GM12878 (cell line): Measurements from ENCODE around the gene CD2.

ENCODE experiments used
- CHD1 ChIP-seq: IDR thresholded peaks from 2 replicates; pipeline ENCODE4 v1.6.1; 2012; ENCODE audit warnings: low read depth, low read length, improper control_type of control experiment
- CTCF ChIP-seq, 3 experiments: IDR thresholded peaks in 2 of 3; conservative IDR thresholded peaks in 1 of 3; 2 replicates each; pipeline ENCODE4 v1.5.1; 2011; ENCODE audit warnings: low read depth in 3 of 3, low read length in 3 of 3, mild to moderate bottlenecking in 3 of 3, control low read depth in 2 of 3, moderate library complexity in 2 of 3, inconsistent platforms in 1 of 3, mixed read lengths in 1 of 3; ENCODE audit not compliant: control insufficient read depth in 2 of 3, insufficient read depth in 1 of 3; ENCODE audit errors: extremely low read depth in 1 of 3
- EED ChIP-seq: sonication (generic); IDR thresholded peaks from 2 replicates; pipeline ENCODE4 v1.6.1; 2016; ENCODE audit warnings: antibody characterized with exemption, low read depth
- EP300 ChIP-seq, 2 experiments: fragments of 150-350 bp in 1 of 2; IDR thresholded peaks; 2 replicates each; pipeline ENCODE4 v1.6.1; 2011 to 2012; ENCODE audit warnings: low read depth in 2 of 2, low read length in 2 of 2, borderline replicate concordance in 1 of 2, improper control_type of control experiment in 1 of 2, inconsistent platforms in 1 of 2; ENCODE audit not compliant: control insufficient read depth in 1 of 2
- EZH2 ChIP-seq: IDR thresholded peaks from 2 replicates; pipeline ENCODE4 v1.6.1; 2012; ENCODE audit warnings: low read depth, mild to moderate bottlenecking, control low read depth, inconsistent platforms, low read length, borderline replicate concordance; ENCODE audit not compliant: control insufficient read depth
- HDAC2 ChIP-seq: fragments of 200-600 bp; sonication (generic); IDR thresholded peaks from 2 replicates; pipeline ENCODE4 v1.6.1; 2017
- MAX ChIP-seq: IDR thresholded peaks from 2 replicates; pipeline ENCODE4 v1.6.1; 2012; ENCODE audit warnings: low read depth, low read length, improper control_type of control experiment
- MYC ChIP-seq: IDR thresholded peaks from 2 replicates; pipeline ENCODE4 v1.6.1; 2011; ENCODE audit warnings: mild to moderate bottlenecking, low read length, moderate library complexity, inconsistent platforms; ENCODE audit not compliant: insufficient read depth, insufficient replicate concordance, insufficient read length, severe bottlenecking
- NBN ChIP-seq: fragments of 450-650 bp; IDR thresholded peaks from 2 replicates; pipeline ENCODE4 v1.6.1; 2016
- REST ChIP-seq: IDR thresholded peaks from 2 replicates; pipeline ENCODE4 v1.6.1; 2012; ENCODE audit warnings: mild to moderate bottlenecking, low read depth, low read length
- SIN3A ChIP-seq: IDR thresholded peaks from 2 replicates; pipeline ENCODE4 v1.6.1; 2012; ENCODE audit warnings: low read depth, low read length, improper control_type of control experiment
- SUZ12 ChIP-seq: fragments of 200-600 bp; sonication (generic); IDR thresholded peaks from one replicate; pipeline ENCODE4 v1.6.1; 2018; ENCODE audit warnings: antibody characterized with exemption, mild to moderate bottlenecking; ENCODE audit not compliant: unreplicated experiment
- USF2 ChIP-seq: IDR thresholded peaks from 2 replicates; pipeline ENCODE4 v1.6.1; 2011; ENCODE audit warnings: low read depth, low read length, improper control_type of control experiment, borderline replicate concordance

GRCh38 chr1:116717318-116717717 lies 36.9 kb upstream of the CD2 start:
- TF ChIP-seq MAX = no peak
- TF ChIP-seq REST = no peak
- TF ChIP-seq SIN3A = no peak
- TF ChIP-seq HDAC2 = no peak
- TF ChIP-seq EP300 (IDR thresholded peaks at IDR 0.05; ENCODE audit: borderline replicate concordance in 1 of 2, control insufficient read depth in 1 of 2, low read depth in 2 of 2, low read length in 2 of 2) = no peak
- TF ChIP-seq SUZ12 = no peak
- TF ChIP-seq NBN = no peak
- TF ChIP-seq MYC = no peak
- no peak for TF ChIP-seq USF2
- TF ChIP-seq EED = no peak
- no peak for TF ChIP-seq CHD1
- TF ChIP-seq EZH2 = no peak
- no peak for TF ChIP-seq CTCF (IDR thresholded peaks at IDR 0.05 in 2 of 3, conservative IDR thresholded peaks at IDR 0.05 in 1 of 3; ENCODE audit: control insufficient read depth in 2 of 3, extremely low read depth in 1 of 3, insufficient read depth in 1 of 3, low read depth in 3 of 3, low read length in 3 of 3)
